ENCODE results near the gene INHBE. TPM values are rescaled to one million over a fixed set of nuclear protein-coding genes. Genes with fewer than 3 reads are reported as not detected.

The INHBE gene
- total RNA-seq, 1 experiment from 2014 or later, result 0.59 TPM

- H3K9me3 ChIP-seq (ENCODE audit: control insufficient read depth, insufficient read depth, low read depth, low read length), result no peaks in the 10 kb centered on the region
- ATAC-seq, result no peak
- CTCF ChIA-PET, result interaction anchor here (0.7 kb wide), 1 partner anchor 224 kb away, joined by 6 read pairs; no protein-coding TSS in a partner anchor
- TF ChIP-seq, protein P1, sequence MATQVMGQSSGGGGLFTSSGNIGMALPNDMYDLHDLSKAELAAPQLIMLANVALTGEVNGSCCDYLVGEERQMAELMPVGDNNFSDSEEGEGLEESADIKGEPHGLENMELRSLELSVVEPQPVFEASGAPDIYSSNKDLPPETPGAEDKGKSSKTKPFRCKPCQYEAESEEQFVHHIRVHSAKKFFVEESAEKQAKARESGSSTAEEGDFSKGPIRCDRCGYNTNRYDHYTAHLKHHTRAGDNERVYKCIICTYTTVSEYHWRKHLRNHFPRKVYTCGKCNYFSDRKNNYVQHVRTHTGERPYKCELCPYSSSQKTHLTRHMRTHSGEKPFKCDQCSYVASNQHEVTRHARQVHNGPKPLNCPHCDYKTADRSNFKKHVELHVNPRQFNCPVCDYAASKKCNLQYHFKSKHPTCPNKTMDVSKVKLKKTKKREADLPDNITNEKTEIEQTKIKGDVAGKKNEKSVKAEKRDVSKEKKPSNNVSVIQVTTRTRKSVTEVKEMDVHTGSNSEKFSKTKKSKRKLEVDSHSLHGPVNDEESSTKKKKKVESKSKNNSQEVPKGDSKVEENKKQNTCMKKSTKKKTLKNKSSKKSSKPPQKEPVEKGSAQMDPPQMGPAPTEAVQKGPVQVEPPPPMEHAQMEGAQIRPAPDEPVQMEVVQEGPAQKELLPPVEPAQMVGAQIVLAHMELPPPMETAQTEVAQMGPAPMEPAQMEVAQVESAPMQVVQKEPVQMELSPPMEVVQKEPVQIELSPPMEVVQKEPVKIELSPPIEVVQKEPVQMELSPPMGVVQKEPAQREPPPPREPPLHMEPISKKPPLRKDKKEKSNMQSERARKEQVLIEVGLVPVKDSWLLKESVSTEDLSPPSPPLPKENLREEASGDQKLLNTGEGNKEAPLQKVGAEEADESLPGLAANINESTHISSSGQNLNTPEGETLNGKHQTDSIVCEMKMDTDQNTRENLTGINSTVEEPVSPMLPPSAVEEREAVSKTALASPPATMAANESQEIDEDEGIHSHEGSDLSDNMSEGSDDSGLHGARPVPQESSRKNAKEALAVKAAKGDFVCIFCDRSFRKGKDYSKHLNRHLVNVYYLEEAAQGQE (IDR thresholded peaks at IDR 0.05; ENCODE audit: insufficient read depth in 1 of 2, low read depth in 2 of 2, low read length in 1 of 2), result no peak
- BruUV-seq (replicated peaks), result no TSS peak
- H3K36me3 ChIP-seq (ENCODE audit: control insufficient read depth, insufficient read depth, low read length), result no peaks in the 10 kb centered on the region
- no peak for DNase-seq (ENCODE audit: low read depth, low spot score)
- H3K4me3 ChIP-seq (ENCODE audit: low read depth in 2 of 2, low read length in 2 of 2), result peak overlapping the region in 1 of 2 experiments; percentile 72; a peak in 2 of 4 replicates
- peak overlapping the region; percentile 9; the same call in 1 of the 2 replicates for H3K27ac ChIP-seq (ENCODE audit: low read length)
- peaks cover 15% of the 10 kb centered on the region for H3K4me1 ChIP-seq (ENCODE audit: control insufficient read depth, insufficient read depth, low read length)
- intact Hi-C loops (cut with micrococcal nuclease; ENCODE audit: unreplicated experiment), result no loop called here
- POLR2A ChIA-PET, result no interaction called here
- in situ Hi-C loops (cut with HindIII; ENCODE audit: low pct_unique_long_range_greater_than_20kb, low sequenced_read_pairs), result no loop called here
- no peaks in the 10 kb centered on the region for H3K27me3 ChIP-seq (ENCODE audit: control insufficient read depth, insufficient read depth, low read length)
These were observed 7.8 kb downstream of the INHBE start for GRCh38 chr12:57462912-57463253.

- intact Hi-C loops (cut with micrococcal nuclease; ENCODE audit: unreplicated experiment) (no loop called here), in situ Hi-C loops (cut with HindIII; ENCODE audit: low pct_unique_long_range_greater_than_20kb, low sequenced_read_pairs) (no loop called here)
- no peak overlapping the region for H3K4me3 ChIP-seq (ENCODE audit: low read depth in 2 of 2, low read length in 2 of 2)
- BruUV-seq (replicated peaks), result no TSS peak
- DNase-seq (ENCODE audit: low read depth, low spot score), result no peak
- H3K9me3 ChIP-seq (ENCODE audit: control insufficient read depth, insufficient read depth, low read depth, low read length), result no peaks in the 10 kb centered on the region
- ChIA-PET CTCF (no interaction called here), POLR2A (no interaction called here)
- peaks cover 9% of the 10 kb centered on the region for H3K4me1 ChIP-seq (ENCODE audit: control insufficient read depth, insufficient read depth, low read length)
- TF ChIP-seq SIN3A (IDR thresholded peaks at IDR 0.05; ENCODE audit: borderline replicate concordance, insufficient read depth, low read depth, low read length) (no peak), POLR2AphosphoS5 (IDR thresholded peaks at IDR 0.05; ENCODE audit: low read depth, low read length) (no peak), CTCF (IDR thresholded peaks at IDR 0.05) (no peak), TCF7L2 (IDR thresholded peaks at IDR 0.05; ENCODE audit: low read depth, low read length) (no peak)
- TF ChIP-seq, protein P1 (IDR thresholded peaks at IDR 0.05; ENCODE audit: insufficient read depth in 1 of 2, low read depth in 2 of 2, low read length in 1 of 2), result no peak
- no peaks in the 10 kb centered on the region for H3K36me3 ChIP-seq (ENCODE audit: control insufficient read depth, insufficient read depth, low read length)
- no peak for ATAC-seq
- H3K27me3 ChIP-seq (ENCODE audit: control insufficient read depth, insufficient read depth, low read length), result no peaks in the 10 kb centered on the region
- H3K27ac ChIP-seq (ENCODE audit: low read length), result no peak overlapping the region
These were observed 9.5 kb downstream of the INHBE start for GRCh38 chr12:57464569-57464968.

Measured in Panc1 (cell line).